ENCODE results near the gene PFKFB4.
A peak's percentile ranks its signal among the peaks of the same experiment; 100 is the strongest.
"Not testable (repeated sequence)": the region's sequence is repeated elsewhere in the genome, so short reads cannot be mapped to it uniquely, and the experiment has no call there.

PFKFB4 gene

DNA sequence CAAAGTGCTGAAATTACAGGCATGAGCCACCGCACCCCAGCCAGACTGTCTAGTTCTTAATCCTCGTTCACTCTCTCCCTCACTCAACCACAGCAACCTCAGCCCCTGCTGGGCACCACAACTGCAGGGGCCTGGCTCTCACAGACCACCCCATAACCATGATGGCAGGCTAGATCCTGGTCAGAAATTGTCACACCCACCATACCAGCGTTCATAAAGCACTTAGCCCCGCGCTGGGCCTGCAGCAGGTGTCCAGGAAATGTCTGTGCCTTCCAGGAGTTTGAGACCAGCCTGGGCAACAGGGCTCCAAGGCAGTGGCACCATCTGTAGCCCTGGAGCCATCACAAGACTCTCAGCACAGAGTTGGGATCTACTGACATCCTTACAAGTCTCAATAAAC is 54.5 kb downstream of the PFKFB4 start:
- Histone ChIP-seq H3K4me1 (ENCODE audit: control insufficient read depth in 1 of 2, insufficient read depth in 2 of 2, low read length in 2 of 2) (peaks cover 14 to 19% of the 10 kb centered on the region in 2 donors), H3K27ac (ENCODE audit: low read depth, low read length) (no peak overlapping the region), H3K36me3 (ENCODE audit: control insufficient read depth in 1 of 2, insufficient read depth in 2 of 2, low read length in 2 of 2) (no peaks in the 10 kb centered on the region), H3K4me3 (ENCODE audit: low read depth in 1 of 2, low read length in 2 of 2) (no peak overlapping the region), H3K9me3 (ENCODE audit: control insufficient read depth in 1 of 2, low read length in 2 of 2) (no peaks in the 10 kb centered on the region), H3K9ac (ENCODE audit: low read depth in 1 of 2, low read length in 2 of 2) (no peak overlapping the region), H3K27me3 (ENCODE audit: control insufficient read depth in 1 of 2, insufficient read depth in 2 of 2, low read length in 2 of 2) (no peaks in the 10 kb centered on the region)

DNA sequence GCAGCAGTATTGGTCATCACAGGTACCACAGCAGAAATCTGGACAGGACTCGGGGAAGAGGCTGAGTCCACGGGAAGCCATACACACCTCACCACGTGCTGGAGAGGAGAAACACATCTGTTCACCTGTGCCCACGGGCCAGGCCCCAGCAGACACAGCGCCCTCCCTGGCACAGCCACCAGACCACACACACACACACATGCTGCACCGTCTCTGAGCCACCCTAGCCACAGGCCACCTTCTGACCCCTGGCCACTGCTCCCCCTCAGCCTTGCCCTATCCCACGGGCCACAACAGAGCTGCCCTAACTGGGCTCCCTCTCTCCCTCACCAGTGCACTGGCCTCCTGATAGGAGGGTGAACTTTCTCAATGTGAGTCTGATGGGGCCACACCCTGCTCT is 55.4 kb downstream of the PFKFB4 start:
- Histone ChIP-seq H3K36me3 (ENCODE audit: control insufficient read depth in 1 of 2, insufficient read depth in 2 of 2, low read length in 2 of 2) (no peaks in the 10 kb centered on the region), H3K27me3 (ENCODE audit: control insufficient read depth in 1 of 2, insufficient read depth in 2 of 2, low read length in 2 of 2) (no peaks in the 10 kb centered on the region), H3K9ac (ENCODE audit: low read depth in 1 of 2, low read length in 2 of 2) (no peak overlapping the region), H3K27ac (ENCODE audit: low read depth, low read length) (no peak overlapping the region), H3K4me1 (ENCODE audit: control insufficient read depth in 1 of 2, insufficient read depth in 2 of 2, low read length in 2 of 2) (peaks cover 13 to 19% of the 10 kb centered on the region in 2 donors), H3K9me3 (ENCODE audit: control insufficient read depth in 1 of 2, low read length in 2 of 2) (no peaks in the 10 kb centered on the region), H3K4me3 (ENCODE audit: low read depth in 1 of 2, low read length in 2 of 2) (no peak overlapping the region)

- no peak overlapping the region for H3K27ac ChIP-seq (ENCODE audit: low read depth, low read length)
These were observed 55.9 kb downstream of the PFKFB4 start for GRCh38 chr3:48500656-48501055.

GRCh38 chr3:48493203-48493501 is 63.5 kb downstream of the PFKFB4 start:
- no peaks in the 10 kb centered on the region for H3K36me3 ChIP-seq (ENCODE audit: control insufficient read depth in 1 of 2, insufficient read depth in 2 of 2, low read length in 2 of 2)
- H3K9ac ChIP-seq (ENCODE audit: low read depth in 1 of 2, low read length in 2 of 2) = no peak overlapping the region
- no peaks in the 10 kb centered on the region for H3K9me3 ChIP-seq (ENCODE audit: control insufficient read depth in 1 of 2, low read length in 2 of 2)
- H3K4me3 ChIP-seq (ENCODE audit: low read depth in 1 of 2, low read length in 2 of 2) = no peak overlapping the region
- no peaks in the 10 kb centered on the region for H3K4me1 ChIP-seq (ENCODE audit: control insufficient read depth in 1 of 2, insufficient read depth in 2 of 2, low read length in 2 of 2)
- no peak overlapping the region for H3K27ac ChIP-seq (ENCODE audit: low read depth, low read length)
- H3K27me3 ChIP-seq (ENCODE audit: control insufficient read depth in 1 of 2, insufficient read depth in 2 of 2, low read length in 2 of 2) = no peaks in the 10 kb centered on the region

More at GRCh38 chr3:48500656-48501055, 55.9 kb downstream of the PFKFB4 start:
- H3K36me3 ChIP-seq (ENCODE audit: control insufficient read depth in 1 of 2, insufficient read depth in 2 of 2, low read length in 2 of 2) = no peaks in the 10 kb centered on the region
- peaks cover 13 to 19% of the 10 kb centered on the region in 2 donors for H3K4me1 ChIP-seq (ENCODE audit: control insufficient read depth in 1 of 2, insufficient read depth in 2 of 2, low read length in 2 of 2)
- H3K9ac ChIP-seq (ENCODE audit: low read depth in 1 of 2, low read length in 2 of 2) = no peak overlapping the region
- no peak overlapping the region for H3K4me3 ChIP-seq (ENCODE audit: low read depth in 1 of 2, low read length in 2 of 2)
- H3K9me3 ChIP-seq (ENCODE audit: control insufficient read depth in 1 of 2, low read length in 2 of 2) = no peaks in the 10 kb centered on the region
- no peaks in the 10 kb centered on the region for H3K27me3 ChIP-seq (ENCODE audit: control insufficient read depth in 1 of 2, insufficient read depth in 2 of 2, low read length in 2 of 2)

DNA sequence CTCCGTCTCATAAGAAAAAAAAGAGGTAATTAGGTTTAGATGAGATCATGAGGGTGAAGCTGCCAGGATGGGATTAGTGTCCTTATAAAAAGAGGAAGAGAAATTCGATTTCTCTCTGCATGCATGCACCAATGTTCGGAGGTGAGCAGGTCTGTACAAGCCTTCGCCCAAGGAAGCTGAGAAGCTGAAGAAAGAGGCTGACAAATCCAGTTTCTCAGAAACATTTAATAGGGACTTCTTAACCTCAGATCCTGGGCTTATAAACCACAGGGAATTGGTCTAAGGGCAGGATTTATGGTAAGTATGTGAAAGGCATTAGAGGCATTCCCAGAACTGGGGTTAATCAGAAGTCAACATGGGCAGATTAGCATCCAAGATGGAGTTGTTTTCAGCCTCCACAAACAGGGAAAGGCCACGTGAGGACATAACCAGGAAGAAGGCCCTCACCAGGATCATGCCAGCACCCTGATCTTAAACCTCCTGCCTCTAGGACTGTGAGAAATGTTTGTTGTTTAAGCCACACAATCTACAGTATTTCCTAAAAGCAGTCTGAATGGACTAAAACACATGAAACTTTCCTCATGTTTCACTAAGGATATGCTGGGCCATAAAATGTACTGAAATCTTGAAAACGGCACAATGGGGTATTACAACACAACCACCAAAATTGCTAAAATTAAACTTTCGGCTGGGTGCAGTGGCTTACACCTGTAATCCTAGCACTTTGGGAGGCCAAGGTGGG is 64.0 kb downstream of the PFKFB4 start:
- no peaks in the 10 kb centered on the region for H3K9me3 ChIP-seq (ENCODE audit: control insufficient read depth in 1 of 2, low read length in 2 of 2)
- no peak overlapping the region for H3K4me3 ChIP-seq (ENCODE audit: low read depth in 1 of 2, low read length in 2 of 2)
- H3K27ac ChIP-seq (ENCODE audit: low read depth, low read length) = no peak overlapping the region
- no peaks in the 10 kb centered on the region for H3K27me3 ChIP-seq (ENCODE audit: control insufficient read depth in 1 of 2, insufficient read depth in 2 of 2, low read length in 2 of 2)
- H3K4me1 ChIP-seq (ENCODE audit: control insufficient read depth in 1 of 2, insufficient read depth in 2 of 2, low read length in 2 of 2) = no peaks in the 10 kb centered on the region
- no peaks in the 10 kb centered on the region for H3K36me3 ChIP-seq (ENCODE audit: control insufficient read depth in 1 of 2, insufficient read depth in 2 of 2, low read length in 2 of 2)
- H3K9ac ChIP-seq (ENCODE audit: low read depth in 1 of 2, low read length in 2 of 2) = no peak overlapping the region

DNA sequence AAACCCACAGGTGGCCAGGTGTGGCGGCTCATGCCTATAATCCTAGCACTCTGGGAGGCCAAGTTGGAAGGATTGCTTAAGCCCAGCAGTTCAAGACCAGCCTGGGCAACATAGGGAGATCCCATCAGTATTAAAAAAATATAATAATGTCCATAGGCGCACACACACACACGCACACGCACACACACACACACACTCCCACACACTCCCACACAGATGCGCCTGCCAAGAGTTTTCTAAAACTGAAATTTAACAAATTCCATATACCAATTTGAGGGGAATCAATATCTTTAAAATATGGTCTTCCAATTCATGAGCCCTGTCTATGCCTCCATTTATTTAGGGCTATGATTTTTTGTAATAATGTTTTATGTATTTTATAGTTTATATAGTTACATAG is 69.7 kb downstream of the PFKFB4 start:
- Histone ChIP-seq H3K36me3 (ENCODE audit: control insufficient read depth in 1 of 2, insufficient read depth in 2 of 2, low read length in 2 of 2) (no peaks in the 10 kb centered on the region), H3K9ac (ENCODE audit: low read depth in 1 of 2, low read length in 2 of 2) (no peak overlapping the region), H3K4me1 (ENCODE audit: control insufficient read depth in 1 of 2, insufficient read depth in 2 of 2, low read length in 2 of 2) (no peaks in the 10 kb centered on the region), H3K9me3 (ENCODE audit: control insufficient read depth in 1 of 2, low read length in 2 of 2) (no peaks in the 10 kb centered on the region), H3K4me3 (ENCODE audit: low read depth in 1 of 2, low read length in 2 of 2) (no peak overlapping the region), H3K27me3 (ENCODE audit: control insufficient read depth in 1 of 2, insufficient read depth in 2 of 2, low read length in 2 of 2) (no peaks in the 10 kb centered on the region), H3K27ac (ENCODE audit: low read depth, low read length) (no peak overlapping the region)

GRCh38 chr3:48482822-48483221 is 73.8 kb downstream of the PFKFB4 start:
- not testable (repeated sequence) for H3K9ac ChIP-seq (ENCODE audit: low read depth in 1 of 2, low read length in 2 of 2); H3K36me3 ChIP-seq (ENCODE audit: control insufficient read depth in 1 of 2, insufficient read depth in 2 of 2, low read length in 2 of 2); H3K27ac ChIP-seq (ENCODE audit: low read depth, low read length); H3K4me3 ChIP-seq (ENCODE audit: low read depth in 1 of 2, low read length in 2 of 2); H3K27me3 ChIP-seq (ENCODE audit: control insufficient read depth in 1 of 2, insufficient read depth in 2 of 2, low read length in 2 of 2); H3K9me3 ChIP-seq (ENCODE audit: control insufficient read depth in 1 of 2, low read length in 2 of 2); H3K4me1 ChIP-seq (ENCODE audit: control insufficient read depth in 1 of 2, insufficient read depth in 2 of 2, low read length in 2 of 2)

GRCh38 chr3:48480891-48481290 is 75.7 kb downstream of the PFKFB4 start:
- H3K36me3 ChIP-seq (ENCODE audit: control insufficient read depth in 1 of 2, insufficient read depth in 2 of 2, low read length in 2 of 2); H3K4me1 ChIP-seq (ENCODE audit: control insufficient read depth in 1 of 2, insufficient read depth in 2 of 2, low read length in 2 of 2); H3K9me3 ChIP-seq (ENCODE audit: control insufficient read depth in 1 of 2, low read length in 2 of 2); H3K9ac ChIP-seq (ENCODE audit: low read depth in 1 of 2, low read length in 2 of 2); H3K27ac ChIP-seq (ENCODE audit: low read depth, low read length); H3K4me3 ChIP-seq (ENCODE audit: low read depth in 1 of 2, low read length in 2 of 2); H3K27me3 ChIP-seq (ENCODE audit: control insufficient read depth in 1 of 2, insufficient read depth in 2 of 2, low read length in 2 of 2): not testable (repeated sequence)

- Histone ChIP-seq H3K27me3 (ENCODE audit: control insufficient read depth in 1 of 2, insufficient read depth in 2 of 2, low read length in 2 of 2) (no peaks in the 10 kb centered on the region), H3K4me1 (ENCODE audit: control insufficient read depth in 1 of 2, insufficient read depth in 2 of 2, low read length in 2 of 2) (no peaks in the 10 kb centered on the region), H3K4me3 (ENCODE audit: low read depth in 1 of 2, low read length in 2 of 2) (peak overlapping the region in 1 of 2 donors; percentile 30), H3K27ac (ENCODE audit: low read depth, low read length) (no peak overlapping the region), H3K9me3 (ENCODE audit: control insufficient read depth in 1 of 2, low read length in 2 of 2) (no peaks in the 10 kb centered on the region), H3K36me3 (ENCODE audit: control insufficient read depth in 1 of 2, insufficient read depth in 2 of 2, low read length in 2 of 2) (peaks cover 0 to 4% of the 10 kb centered on the region in 2 donors), H3K9ac (ENCODE audit: low read depth in 1 of 2, low read length in 2 of 2) (no peak overlapping the region)
These were observed 77.7 kb downstream of the PFKFB4 start for GRCh38 chr3:48478626-48479555.

DNA sequence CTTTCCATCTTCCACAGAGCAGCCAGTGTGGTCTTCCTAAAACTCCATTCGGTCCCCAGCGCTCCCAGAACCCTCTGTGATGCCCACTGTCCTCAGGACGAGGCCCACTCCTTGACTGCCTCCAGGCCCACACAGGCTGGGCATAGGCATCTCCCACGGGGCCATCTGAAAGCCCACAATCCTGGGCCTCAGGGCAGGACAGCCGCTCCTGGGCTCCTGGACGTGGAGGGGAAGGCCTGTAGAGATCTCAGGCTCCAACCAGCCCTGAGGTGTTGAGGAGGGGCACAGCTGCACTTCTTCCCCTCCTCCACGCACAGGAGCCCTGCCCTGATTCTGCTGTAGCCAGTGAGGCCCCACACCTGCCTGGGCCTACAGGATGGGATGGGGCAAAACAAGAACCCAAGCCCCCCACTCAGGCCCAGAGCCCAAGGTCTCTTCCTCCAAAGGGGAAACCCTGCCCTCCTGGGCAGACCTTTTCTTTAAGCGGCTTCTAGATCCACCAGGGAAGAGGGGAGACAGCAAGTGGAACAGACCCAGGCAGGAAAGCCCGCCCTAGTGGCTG is 78.6 kb downstream of the PFKFB4 start:
- no peaks in the 10 kb centered on the region for H3K27me3 ChIP-seq (ENCODE audit: control insufficient read depth in 1 of 2, insufficient read depth in 2 of 2, low read length in 2 of 2)
- no peaks in the 10 kb centered on the region for H3K9me3 ChIP-seq (ENCODE audit: control insufficient read depth in 1 of 2, low read length in 2 of 2)
- no peak overlapping the region for H3K27ac ChIP-seq (ENCODE audit: low read depth, low read length)
- no peak overlapping the region for H3K4me3 ChIP-seq (ENCODE audit: low read depth in 1 of 2, low read length in 2 of 2)
- no peak overlapping the region for H3K9ac ChIP-seq (ENCODE audit: low read depth in 1 of 2, low read length in 2 of 2)
- H3K4me1 ChIP-seq (ENCODE audit: control insufficient read depth in 1 of 2, insufficient read depth in 2 of 2, low read length in 2 of 2) = peaks cover 6 to 8% of the 10 kb centered on the region in 2 donors
- peaks cover 0 to 4% of the 10 kb centered on the region in 2 donors for H3K36me3 ChIP-seq (ENCODE audit: control insufficient read depth in 1 of 2, insufficient read depth in 2 of 2, low read length in 2 of 2)

All from duodenal mucosa (tissue), 2 donors.